Memory B cell (primary cell): Measurements from ENCODE around the gene NUDT8.
A peak's percentile ranks its signal among the peaks of the same experiment; 100 is the strongest.
"Not testable (repeated sequence)": the region's sequence is repeated elsewhere in the genome, so short reads cannot be mapped to it uniquely, and the experiment has no call there.

Experiments used
- ATAC-seq: fragments of 150-1000 bp; cut with Tn5 transposase; 2 replicates; pipeline ENCODE4 v1.10.0; 2021; ENCODE audit warnings: low read depth, mild to moderate bottlenecking, moderate library complexity
- DNase-seq, 2 donors: peaks; one replicate each; pipeline ENCODE4 v3.0.0; 2022; ENCODE audit warnings: low spot score in 2 of 2
- H3K27ac Mint-ChIP-seq: one replicate; pipeline ENCODE4 v1.8.0; 2022; ENCODE audit warnings: mild to moderate bottlenecking, moderate library complexity, mixed read lengths
- H3K27me3 Mint-ChIP-seq: one replicate; pipeline ENCODE4 v1.8.0; 2022; ENCODE audit warnings: mixed read lengths
- H3K36me3 Mint-ChIP-seq: one replicate; pipeline ENCODE4 v1.8.0; 2022; ENCODE audit warnings: mild to moderate bottlenecking, mixed read lengths
- H3K4me1 Mint-ChIP-seq: one replicate; pipeline ENCODE4 v1.8.0; 2022; ENCODE audit warnings: mixed read lengths
- H3K4me3 Mint-ChIP-seq: one replicate; pipeline ENCODE4 v1.8.0; 2022; ENCODE audit warnings: mild to moderate bottlenecking, moderate library complexity, mixed read lengths
- H3K9me3 Mint-ChIP-seq: one replicate; pipeline ENCODE4 v1.8.0; 2022; ENCODE audit warnings: mixed read lengths

The NUDT8 gene

DNA sequence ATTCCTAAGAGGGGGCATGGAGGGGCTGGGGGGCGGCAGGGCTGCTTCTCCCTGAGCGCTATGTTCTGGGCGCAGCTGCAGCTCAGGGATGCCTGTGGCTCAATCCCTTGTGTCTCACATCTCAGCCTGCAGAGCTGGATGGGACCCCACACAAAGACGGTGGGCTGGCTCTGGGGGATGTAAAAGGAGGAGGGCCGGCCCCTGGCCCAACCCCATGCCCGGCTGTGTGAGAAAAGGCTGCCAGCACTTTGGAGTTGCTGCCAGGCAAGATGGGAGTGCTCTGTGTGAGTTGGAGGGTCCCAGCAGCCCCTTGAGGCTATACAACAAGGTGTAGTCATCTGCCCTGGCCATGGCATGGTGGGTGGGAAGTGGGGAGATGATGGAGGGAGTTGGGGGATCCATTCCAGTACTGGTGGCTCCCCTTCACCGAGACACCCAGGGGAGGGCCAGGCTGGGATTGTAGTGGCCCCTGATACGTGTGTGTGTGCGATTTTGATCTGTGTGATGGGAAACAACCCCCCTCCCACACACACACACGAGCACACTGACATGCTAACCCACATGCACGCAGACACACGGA is 11.1 kb upstream of the NUDT8 start:
- H3K4me1 Mint-ChIP-seq, result peaks cover 11% of the 10 kb centered on the region
- DNase-seq (no peak), ATAC-seq (no peak)

DNA sequence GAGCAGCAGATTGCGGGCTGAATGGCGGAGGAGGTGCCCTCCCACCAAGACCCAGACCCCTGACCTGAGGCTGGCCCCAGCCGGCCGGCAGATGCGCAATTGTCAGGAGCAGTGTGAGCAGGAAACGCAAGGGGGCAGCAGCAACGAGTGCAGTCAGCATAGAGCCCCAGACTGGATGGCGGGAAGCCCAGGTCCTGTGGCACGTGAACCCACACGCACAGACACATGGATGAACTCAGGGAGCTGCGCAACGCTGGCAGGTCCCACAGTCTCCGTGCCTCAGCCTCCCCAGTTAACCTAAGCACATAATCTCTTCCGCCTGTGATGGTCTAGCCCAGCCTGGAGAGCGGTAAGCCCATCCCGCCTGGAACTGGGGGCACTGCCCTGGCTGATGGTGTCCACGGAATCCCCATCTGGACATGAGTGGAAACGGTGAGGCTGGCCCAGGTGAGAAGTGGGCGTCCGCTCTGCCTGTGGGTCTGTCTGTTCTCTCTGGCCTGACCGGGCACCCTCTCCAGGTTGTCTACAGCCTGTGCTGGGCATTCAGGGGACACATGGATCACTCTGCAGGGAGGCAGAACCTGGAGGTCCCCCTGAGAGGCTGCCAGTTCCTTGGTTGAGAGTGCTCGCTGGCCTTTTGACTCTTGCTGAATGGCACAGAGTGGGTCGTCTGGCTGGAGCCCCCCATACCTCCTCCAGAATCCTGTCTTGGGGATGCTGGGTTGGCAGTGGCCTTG is 10.5 kb upstream of the NUDT8 start:
- H3K4me3 Mint-ChIP-seq, result no peak overlapping the region
- peaks cover 9% of the 10 kb centered on the region for H3K4me1 Mint-ChIP-seq
- no peaks in the 10 kb centered on the region for H3K36me3 Mint-ChIP-seq
- H3K9me3 Mint-ChIP-seq, result no peaks in the 10 kb centered on the region
- no peak overlapping the region for H3K27ac Mint-ChIP-seq
- H3K27me3 Mint-ChIP-seq, result no peaks in the 10 kb centered on the region
- DNase-seq, result peak; percentile 60 to 70
- peak; percentile 94 for ATAC-seq

More for the DNA sequence above, 11.1 kb upstream of the NUDT8 start:
- H3K27ac Mint-ChIP-seq, result no peak overlapping the region
- no peak overlapping the region for H3K4me3 Mint-ChIP-seq
- H3K27me3 Mint-ChIP-seq, result no peaks in the 10 kb centered on the region
- H3K9me3 Mint-ChIP-seq, result no peaks in the 10 kb centered on the region
- no peaks in the 10 kb centered on the region for H3K36me3 Mint-ChIP-seq

DNA sequence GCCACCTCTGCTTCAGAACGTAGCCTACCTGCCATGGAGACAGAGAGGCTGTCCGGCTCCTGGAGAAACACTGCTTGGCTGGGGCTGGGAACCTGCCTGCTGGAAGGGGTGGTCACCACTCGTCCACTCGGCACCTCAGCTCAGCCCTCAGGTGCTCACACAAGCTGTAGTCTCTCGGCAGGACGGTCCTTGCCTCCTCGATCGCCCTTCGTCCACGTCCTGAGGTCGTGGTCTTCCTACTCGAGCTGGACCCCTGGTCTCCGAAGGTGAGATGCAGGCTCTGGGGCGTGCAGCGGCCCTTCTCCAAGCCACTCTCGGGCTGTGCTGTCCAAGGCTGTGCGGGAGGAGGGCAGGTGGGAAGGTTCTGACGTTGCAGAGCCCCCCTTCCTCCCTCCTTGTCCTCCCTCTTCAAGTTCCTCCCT is 9.7 kb upstream of the NUDT8 start, which contains the start of gene TBX10:
TBX10 (minus strand) TSS at position 326 of the 422 bp plus-strand sequence; CDS start at position 35, 291 bp downstream.
- H3K27ac Mint-ChIP-seq, result no peak within 1 kb of the TSS
- no peaks in the 10 kb centered on the region for H3K27me3 Mint-ChIP-seq
- peaks cover 9% of the 10 kb centered on the region for H3K4me1 Mint-ChIP-seq
- H3K9me3 Mint-ChIP-seq, result no peaks in the 10 kb centered on the region
- no peak within 1 kb of the TSS for H3K4me3 Mint-ChIP-seq
- no peak for ATAC-seq
- no peaks in the 10 kb centered on the region for H3K36me3 Mint-ChIP-seq
- DNase-seq, result no peak

DNA sequence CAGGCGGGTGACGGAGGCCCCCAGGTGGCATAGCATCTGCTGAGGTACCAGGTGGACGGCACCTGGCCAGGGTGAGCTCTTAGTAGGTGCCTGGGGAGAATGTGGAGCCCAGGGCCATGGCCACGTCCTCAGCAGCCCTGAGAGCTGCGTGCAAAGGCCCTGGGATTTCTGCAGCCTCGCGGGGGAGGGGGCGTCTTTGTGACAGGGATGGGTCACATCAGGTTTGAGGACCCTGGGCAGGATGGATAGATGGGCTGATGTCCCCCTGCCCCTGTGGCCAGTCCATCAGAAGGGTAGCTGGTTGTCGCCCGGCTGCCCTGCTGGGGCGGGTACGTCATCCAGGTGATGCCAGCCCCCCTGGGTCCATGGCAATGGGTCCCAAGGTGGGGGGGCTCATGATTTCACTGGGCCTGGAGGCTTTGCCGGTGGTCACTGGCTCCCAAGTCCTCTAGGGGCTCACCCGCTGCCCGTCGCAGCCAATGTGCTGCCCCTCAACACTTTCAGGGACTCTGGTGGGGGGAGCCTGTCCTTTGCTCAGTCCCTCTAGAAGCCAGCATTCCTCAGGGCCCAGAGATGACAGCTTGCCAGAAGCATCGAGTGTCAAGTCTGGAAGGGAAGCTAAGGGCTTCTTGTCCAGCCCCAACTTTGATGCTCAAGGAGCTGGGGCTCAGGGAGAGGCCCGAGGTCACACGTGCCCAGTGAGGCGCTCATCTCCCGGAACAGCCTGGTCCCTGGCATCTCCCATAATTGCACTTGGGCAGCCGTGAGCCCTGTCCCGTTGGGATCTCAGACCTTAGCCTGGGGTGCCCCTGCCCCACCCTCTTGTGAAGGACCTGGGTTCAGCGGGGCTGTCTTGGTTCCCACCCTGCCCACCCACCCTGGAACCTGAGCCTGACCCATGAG is 9.0 kb upstream of the NUDT8 start:
- no peaks in the 10 kb centered on the region for H3K36me3 Mint-ChIP-seq
- DNase-seq, result no peak
- no peaks in the 10 kb centered on the region for H3K9me3 Mint-ChIP-seq
- H3K27me3 Mint-ChIP-seq, result no peaks in the 10 kb centered on the region
- H3K4me3 Mint-ChIP-seq, result no peak overlapping the region
- ATAC-seq, result no peak
- peaks cover 9% of the 10 kb centered on the region for H3K4me1 Mint-ChIP-seq
- H3K27ac Mint-ChIP-seq, result no peak overlapping the region

GRCh38 chr11:67637441-67637840 is 7.7 kb upstream of the NUDT8 start:
- H3K4me1 Mint-ChIP-seq, H3K36me3 Mint-ChIP-seq, DNase-seq, H3K27ac Mint-ChIP-seq, ATAC-seq, H3K27me3 Mint-ChIP-seq, H3K9me3 Mint-ChIP-seq, H3K4me3 Mint-ChIP-seq: not testable (repeated sequence)

GRCh38 chr11:67636962-67637361 is 7.2 kb upstream of the NUDT8 start:
- DNase-seq (no peak), ATAC-seq (no peak)
- Mint-ChIP-seq H3K27me3 (no peaks in the 10 kb centered on the region), H3K4me1 (peaks cover 9% of the 10 kb centered on the region), H3K27ac (no peak overlapping the region), H3K4me3 (no peak overlapping the region), H3K36me3 (no peaks in the 10 kb centered on the region), H3K9me3 (no peaks in the 10 kb centered on the region)

DNA sequence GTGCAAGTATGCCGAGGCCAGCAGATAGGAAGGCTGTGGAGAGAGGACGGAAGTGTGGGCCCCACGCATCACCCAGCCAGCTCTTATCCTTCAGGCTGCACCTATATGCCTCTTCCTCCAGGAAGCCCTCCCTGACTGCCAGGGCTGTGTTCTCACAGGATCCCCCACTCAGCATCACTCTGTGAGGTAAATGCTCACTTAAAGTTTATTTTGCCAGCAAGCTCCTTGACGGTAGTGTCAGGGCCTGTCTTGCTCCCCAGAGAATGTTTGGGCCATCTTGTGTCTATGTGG is 5.4 kb upstream of the NUDT8 start:
- ATAC-seq, result no peak

DNA sequence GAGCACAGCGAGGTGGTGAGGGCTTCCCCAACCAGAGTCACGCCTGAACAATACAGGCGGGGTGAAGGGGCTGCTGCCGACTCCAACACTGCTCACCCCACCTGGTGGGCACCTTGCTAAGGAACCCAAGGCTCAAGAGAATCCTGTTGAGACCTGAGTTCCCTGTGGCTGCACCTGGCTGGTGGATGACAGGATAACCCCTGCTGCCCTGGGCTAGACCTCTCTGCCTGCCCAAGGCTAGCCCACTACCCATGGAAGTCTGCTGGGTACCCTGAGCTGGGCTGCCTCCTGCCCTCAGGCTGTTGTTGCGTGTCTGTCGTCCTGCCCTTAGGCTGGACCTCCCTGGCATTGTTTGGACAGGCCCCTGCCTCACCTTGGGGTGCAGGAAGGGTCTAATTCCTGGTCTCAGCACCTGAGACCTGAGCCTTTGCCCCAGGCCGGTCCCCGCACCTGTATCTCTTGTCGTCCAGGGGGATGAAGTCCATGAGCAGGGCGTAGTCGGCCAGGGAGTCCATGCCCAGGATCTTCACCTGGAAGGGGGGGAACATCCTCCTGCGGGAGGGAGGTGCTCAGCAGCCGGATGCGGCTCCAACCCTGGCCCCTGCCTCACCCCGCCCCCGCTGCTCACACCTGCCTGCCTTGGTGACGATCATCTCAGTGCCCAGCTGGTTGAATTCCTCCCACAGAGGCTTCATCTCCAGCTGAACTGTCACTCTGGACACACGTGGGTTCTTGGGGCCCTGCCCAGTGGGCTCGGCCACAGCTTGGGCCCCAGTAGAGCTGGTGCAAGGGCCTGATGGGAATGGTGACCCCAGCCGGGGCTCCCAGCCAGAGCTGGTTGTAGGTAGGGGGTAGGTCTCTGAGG is 4.9 kb upstream of the NUDT8 start:
- Mint-ChIP-seq H3K27ac (no peak overlapping the region), H3K9me3 (no peaks in the 10 kb centered on the region), H3K36me3 (no peaks in the 10 kb centered on the region), H3K27me3 (no peaks in the 10 kb centered on the region), H3K4me1 (peaks cover 13% of the 10 kb centered on the region), H3K4me3 (no peak overlapping the region)
- ATAC-seq (no peak), DNase-seq (no peak)

More for the DNA sequence above, 5.4 kb upstream of the NUDT8 start:
- H3K27me3 Mint-ChIP-seq, result no peaks in the 10 kb centered on the region
- H3K4me1 Mint-ChIP-seq, result peaks cover 15% of the 10 kb centered on the region
- no peak overlapping the region for H3K4me3 Mint-ChIP-seq
- H3K36me3 Mint-ChIP-seq, result no peaks in the 10 kb centered on the region
- H3K9me3 Mint-ChIP-seq, result no peaks in the 10 kb centered on the region
- DNase-seq, result no peak
- no peak overlapping the region for H3K27ac Mint-ChIP-seq

- Mint-ChIP-seq H3K27ac (no peak overlapping the region), H3K36me3 (no peaks in the 10 kb centered on the region), H3K4me3 (no peak overlapping the region), H3K27me3 (no peaks in the 10 kb centered on the region), H3K9me3 (no peaks in the 10 kb centered on the region), H3K4me1 (peaks cover 16% of the 10 kb centered on the region)
- ATAC-seq (no peak), DNase-seq (no peak)
Measured at GRCh38 chr11:67633758-67634365, 4.1 kb upstream of the NUDT8 start.

DNA sequence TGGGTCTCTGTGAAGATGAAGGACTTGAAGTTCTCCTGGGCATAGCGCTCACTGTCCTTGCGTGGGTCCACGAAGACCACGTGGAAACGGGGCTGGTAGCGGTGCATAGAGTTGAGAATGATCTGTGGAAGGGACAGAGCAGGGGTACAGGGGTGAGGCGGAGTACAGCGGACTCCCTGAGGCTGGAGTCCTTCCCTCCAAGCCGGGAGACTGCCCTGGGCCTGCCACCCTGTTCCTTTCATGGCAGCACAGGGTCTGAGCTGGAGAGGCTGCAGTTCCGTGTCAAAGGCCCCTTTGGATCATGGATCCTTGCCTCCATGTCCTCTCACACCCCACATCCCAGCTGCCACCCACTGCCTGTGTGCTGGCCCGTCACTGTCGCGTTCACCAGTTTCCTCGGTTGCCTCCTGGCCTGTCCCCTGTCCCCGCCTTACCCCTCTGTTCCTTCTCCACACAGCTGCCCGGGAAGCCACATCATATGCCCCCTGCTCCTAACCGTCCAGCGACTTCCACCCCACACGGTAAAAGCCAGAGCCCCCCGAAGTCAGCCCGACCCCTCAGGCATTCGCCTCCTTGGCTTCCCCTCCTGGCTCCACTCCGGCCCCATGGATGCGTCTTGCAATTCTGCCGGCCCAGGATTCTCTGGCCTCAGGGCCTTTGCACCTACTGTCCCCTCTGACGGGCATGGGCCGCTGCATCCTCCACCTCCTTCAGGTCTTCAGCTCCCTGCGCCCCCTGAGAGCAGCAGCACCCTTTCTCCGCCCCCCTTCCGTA is 3.4 kb upstream of the NUDT8 start:
- no peaks in the 10 kb centered on the region for H3K36me3 Mint-ChIP-seq
- H3K4me3 Mint-ChIP-seq, result no peak overlapping the region
- no peaks in the 10 kb centered on the region for H3K9me3 Mint-ChIP-seq
- peaks cover 18% of the 10 kb centered on the region for H3K4me1 Mint-ChIP-seq
- no peak for ATAC-seq
- no peaks in the 10 kb centered on the region for H3K27me3 Mint-ChIP-seq
- no peak overlapping the region for H3K27ac Mint-ChIP-seq
- no peak for DNase-seq

DNA sequence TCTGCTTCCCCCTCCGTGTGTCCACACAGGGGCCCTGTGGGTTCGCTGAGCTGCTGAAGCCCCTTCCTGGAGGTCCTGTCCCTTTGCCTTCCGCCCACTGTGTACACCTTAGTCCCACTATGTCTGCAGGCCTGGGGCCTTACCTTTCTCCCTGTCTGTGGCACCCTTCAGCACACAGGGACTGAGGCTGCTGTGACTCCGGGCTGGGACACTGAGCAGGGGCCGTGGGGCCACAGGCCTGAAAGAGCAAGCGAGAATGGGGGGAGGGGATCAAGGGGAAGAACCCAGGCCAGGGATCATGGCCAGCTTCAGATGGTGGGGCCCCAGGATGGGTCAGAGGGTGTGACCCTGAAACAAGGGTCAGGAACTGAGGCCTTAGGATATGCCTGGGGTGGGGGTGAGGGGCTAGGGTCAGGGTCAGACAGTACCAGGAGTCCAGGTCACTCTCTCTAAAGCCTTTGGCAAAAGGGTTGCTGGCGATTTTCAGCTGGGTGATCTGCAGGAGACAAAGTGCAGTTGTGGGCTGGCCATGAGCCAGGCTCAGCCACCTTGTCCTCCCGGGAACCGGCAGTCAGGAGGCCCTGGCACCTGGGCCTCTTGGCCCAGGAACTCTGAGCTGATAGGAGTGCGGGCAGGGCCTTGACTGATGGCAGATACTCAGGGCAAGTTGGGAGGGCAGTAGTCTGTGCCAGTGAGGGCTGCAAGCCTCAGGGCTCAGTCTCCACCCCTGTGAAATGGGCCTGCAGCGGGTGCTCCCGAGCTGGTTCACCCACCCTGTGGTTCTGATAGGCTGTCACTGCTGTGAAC is 2.6 kb upstream of the NUDT8 start:
- no peaks in the 10 kb centered on the region for H3K36me3 Mint-ChIP-seq
- no peaks in the 10 kb centered on the region for H3K27me3 Mint-ChIP-seq
- H3K4me1 Mint-ChIP-seq, result peaks cover 17% of the 10 kb centered on the region
- H3K9me3 Mint-ChIP-seq, result no peaks in the 10 kb centered on the region
- H3K4me3 Mint-ChIP-seq, result peak overlapping the region; percentile 6
- H3K27ac Mint-ChIP-seq, result no peak overlapping the region
- DNase-seq (no peak), ATAC-seq (no peak)

DNA sequence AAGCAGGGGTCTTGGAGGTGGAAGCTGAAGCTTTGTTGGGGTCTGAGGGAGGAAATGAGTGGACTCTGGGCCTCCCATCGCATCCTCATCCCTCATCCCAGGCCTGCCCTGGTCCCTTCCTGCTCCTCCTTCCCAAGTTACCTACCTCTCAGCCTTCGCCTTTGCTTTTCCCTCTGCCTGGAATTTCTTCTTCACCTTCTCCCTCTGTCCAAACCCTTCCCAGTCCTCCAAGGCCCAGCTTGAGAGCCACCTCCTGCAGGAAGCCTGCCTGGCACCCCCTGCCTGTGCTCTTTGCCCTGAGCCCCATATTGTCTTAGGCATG is 2.1 kb upstream of the NUDT8 start:
- no peaks in the 10 kb centered on the region for H3K36me3 Mint-ChIP-seq
- H3K9me3 Mint-ChIP-seq, result no peaks in the 10 kb centered on the region
- H3K4me1 Mint-ChIP-seq, result peaks cover 11% of the 10 kb centered on the region
- no peak overlapping the region for H3K27ac Mint-ChIP-seq
- DNase-seq (no peak), ATAC-seq (no peak)
- no peaks in the 10 kb centered on the region for H3K27me3 Mint-ChIP-seq
- H3K4me3 Mint-ChIP-seq, result peak overlapping the region; percentile 6
